B cell (primary cell): Measurements from ENCODE around the gene LIMK2. TPM values are rescaled to one million over a fixed set of nuclear protein-coding genes. Genes with fewer than 3 reads are reported as not detected.

ENCODE experiments used
- ATAC-seq: fragments of 200-7000 bp; cut with Tn5 transposase; one replicate; pipeline ENCODE4 v1.10.0; 2021; ENCODE audit warnings: low read depth, mild to moderate bottlenecking, moderate number of reproducible peaks, moderate library complexity
- CTCF ChIA-PET: fragments of 350-600 bp; sonication (Branson Sonifier 250); formaldehyde crosslinking; loops from one replicate; lab custom pipeline; 2021; ENCODE audit warnings: antibody characterized with exemption, inconsistent platforms; lab: Charles Lee
- POLR2A ChIA-PET: fragments of 350-600 bp; sonication (Branson Sonifier 250); formaldehyde crosslinking; loops from one replicate; lab custom pipeline; 2021; ENCODE audit warnings: antibody characterized with exemption; lab: Charles Lee
- DNase-seq: peaks from one replicate; pipeline ENCODE4 v3.0.0; 2013
- H2AFZ ChIP-seq: 2 replicates; pipeline ENCODE4 v1.6.1; 2012; ENCODE audit warnings: mild to moderate bottlenecking, low read depth, low read length; ENCODE audit not compliant: insufficient read depth, poor library complexity, severe bottlenecking
- H3K27ac ChIP-seq, 2 donors: 1 replicate in 1 of 2; 2 replicates in 1 of 2; pipeline ENCODE4 v1.5.1; 2012 to 2013; ENCODE audit warnings: low read length in 2 of 2, mild to moderate bottlenecking in 2 of 2, moderate library complexity in 1 of 2
- H3K27me3 ChIP-seq, 4 experiments: fragments of 200-600 bp in 1 of 4; sonication (generic) in 1 of 4; replicated peaks in 1 of 4; 1 replicate in 2 of 4; 2 replicates in 2 of 4; pipeline versions ENCODE4 v1.6.1 to v1.7.0; 2013 to 2016; ENCODE audit warnings: low read length in 3 of 4, mild to moderate bottlenecking in 2 of 4, mixed read lengths in 1 of 4, moderate library complexity in 1 of 4; ENCODE audit not compliant: insufficient read depth in 4 of 4, control insufficient read depth in 3 of 4; ENCODE audit errors: control extremely low read depth in 1 of 4
- H3K36me3 ChIP-seq, 2 experiments: replicated peaks in 1 of 2; 1 replicate in 1 of 2; 2 replicates in 1 of 2; pipeline versions ENCODE4 v1.6.1 to v1.7.1; 2013; ENCODE audit warnings: low read length in 1 of 2; ENCODE audit not compliant: insufficient read depth in 2 of 2, control insufficient read depth in 1 of 2; ENCODE audit errors: control extremely low read depth in 1 of 2, extremely low read depth in 1 of 2
- H3K4me1 ChIP-seq, 2 donors: fragments of 200-600 bp in 1 of 2; sonication (generic) in 1 of 2; 1 replicate in 1 of 2; 2 replicates in 1 of 2; pipeline versions ENCODE4 v1.5.1 to v1.6.1; 2013 to 2017; ENCODE audit warnings: low read length in 2 of 2; ENCODE audit not compliant: control insufficient read depth in 2 of 2, insufficient read depth in 2 of 2
- H3K4me2 ChIP-seq: replicated peaks from 2 replicates; pipeline ENCODE3; 2012; ENCODE audit warnings: mild to moderate bottlenecking, low read depth, low read length; ENCODE audit not compliant: poor library complexity, severe bottlenecking
- H3K4me3 ChIP-seq, 5 experiments: fragments of 200-600 bp in 1 of 5; sonication (generic) in 1 of 5; 1 replicate in 3 of 5; 2 replicates in 2 of 5; pipeline versions ENCODE4 v1.5.1 to v1.7.0; 2011 to 2016; ENCODE audit warnings: low read length in 4 of 5, mild to moderate bottlenecking in 4 of 5, low read depth in 2 of 5, control low read depth in 1 of 5, moderate library complexity in 1 of 5; ENCODE audit not compliant: insufficient read depth in 1 of 5; ENCODE audit errors: control extremely low read depth in 1 of 5, extremely low read depth in 1 of 5
- H3K79me2 ChIP-seq: fragments of 200-600 bp; sonication (generic); one replicate; pipeline ENCODE4 v1.6.0; 2016; ENCODE audit warnings: low read length; ENCODE audit not compliant: control insufficient read depth, insufficient read depth
- H3K9ac ChIP-seq: fragments of 200-600 bp; sonication (generic); 2 replicates; pipeline ENCODE4 v1.6.1; 2017; ENCODE audit warnings: mild to moderate bottlenecking, low read length, moderate library complexity
- H3K9me3 ChIP-seq, 3 donors: one replicate each; pipeline versions ENCODE4 v1.6.1 to v1.7.1; 2013; ENCODE audit warnings: low read length in 2 of 3; ENCODE audit not compliant: control insufficient read depth in 2 of 3, insufficient read depth in 1 of 3; ENCODE audit errors: control extremely low read depth in 1 of 3
- H4K20me1 ChIP-seq: 2 replicates; pipeline ENCODE4 v1.6.0; 2012; ENCODE audit warnings: mild to moderate bottlenecking, low read length; ENCODE audit not compliant: insufficient read depth, control insufficient read depth, poor library complexity, severe bottlenecking
- H3K27ac Mint-ChIP-seq: one replicate; pipeline ENCODE4 v1.8.0; 2021; ENCODE audit warnings: mixed read lengths
- H3K27me3 Mint-ChIP-seq: one replicate; pipeline ENCODE4 v1.8.0; 2021; ENCODE audit warnings: mixed read lengths
- H3K4me1 Mint-ChIP-seq: one replicate; pipeline ENCODE4 v1.8.0; 2021; ENCODE audit warnings: mixed read lengths
- H3K4me3 Mint-ChIP-seq: one replicate; pipeline ENCODE4 v1.8.0; 2021; ENCODE audit warnings: mixed read lengths
- H3K9me3 Mint-ChIP-seq: one replicate; pipeline ENCODE4 v1.8.0; 2022; ENCODE audit warnings: mixed read lengths; ENCODE audit not compliant: insufficient read depth
- CTCF ChIP-seq: fragments of 200-600 bp; IDR thresholded peaks from one replicate; pipeline ENCODE4 v1.8.0; 2022; ENCODE audit warnings: antibody characterized with exemption, mild to moderate bottlenecking
- EZH2 ChIP-seq: IDR thresholded peaks from 2 replicates; pipeline ENCODE4 v1.6.1; 2012; ENCODE audit warnings: borderline replicate concordance, low read depth, mild to moderate bottlenecking, moderate library complexity, low read length; ENCODE audit not compliant: insufficient read depth, poor library complexity, severe bottlenecking
- WGBS: methylation state at CpG from one replicate; pipeline ENCODE4 v1.1.5; 2013; ENCODE audit warnings: missing lambda C conversion rate; ENCODE audit not compliant: insufficient coverage; 5-methylcytosine and 5-hydroxymethylcytosine counted together
- intact Hi-C: fragments of 100-400 bp; cut with micrococcal nuclease; formaldehyde crosslinking; loops from one replicate; pipeline ENCODE4 v1.10.0; 2022
- polyA plus RNA-seq: library from polyadenylated mRNA; depleted of rRNA; stranded (reverse); fragments of >200 nt; gene quantifications from 2 replicates; pipeline ENCODE4 v1.2.3, GENCODE V29; 2012
- total RNA-seq, 2 donors: library from RNA; stranded (reverse); fragments of 120-200 nt in 1 of 2; gene quantifications; 1 replicate in 1 of 2; 2 replicates in 1 of 2; pipeline versions ENCODE4 v1.2.3 to v1.2.4, GENCODE V29; 2013 to 2022

LIMK2 gene
- total and polyA plus RNA-seq, 2 donors (not counting 1 experiment from before 2014, with no cell fraction given) = 6.8 to 20.2 TPM

GRCh38 chr22:31271026-31271425 is 58.9 kb downstream of the LIMK2 start:
- Histone ChIP-seq H2AFZ (no peak overlapping the region), H3K9me3 (no peaks in the 10 kb centered on the region), H3K27ac (no peak overlapping the region), H3K27me3 (no peaks in the 10 kb centered on the region), H4K20me1 (no peaks in the 10 kb centered on the region), H3K4me3 (no peak overlapping the region), H3K9ac (no peak overlapping the region), H3K79me2 (peaks cover 4% of the 10 kb centered on the region), H3K4me2 (no peak overlapping the region), H3K36me3 (peaks cover 0 to 36% of the 10 kb centered on the region in 2 experiments), H3K4me1 (peaks cover 0 to 3% of the 10 kb centered on the region in 2 donors)
- H3K27me3 Mint-ChIP-seq = no peaks in the 10 kb centered on the region
- no peak overlapping the region for H3K4me3 Mint-ChIP-seq
- intact Hi-C loops = no loop called here
- no peak for ATAC-seq
- CTCF ChIA-PET = interaction anchor here (1.2 to 6.3 kb wide), 8 partner anchors 12 to 59 kb away, joined by 5 to 102 read pairs (median 6); partner anchors contain the start of genes LIMK2 and PIK3IP1
- 100% methylated on average over 3 of the region's 4 CpGs for WGBS
- POLR2A ChIA-PET = no interaction called here
- TF ChIP-seq CTCF (no peak), EZH2 (no peak)
- DNase-seq = no peak
- H3K4me1 Mint-ChIP-seq = no peaks in the 10 kb centered on the region
- H3K27ac Mint-ChIP-seq = no peak overlapping the region
- no peaks in the 10 kb centered on the region for H3K9me3 Mint-ChIP-seq

GRCh38 chr22:31271485-31271884 is 59.4 kb downstream of the LIMK2 start:
- intact Hi-C loops = no loop called here
- Mint-ChIP-seq H3K4me1 (no peaks in the 10 kb centered on the region), H3K9me3 (no peaks in the 10 kb centered on the region), H3K4me3 (no peak overlapping the region), H3K27me3 (no peaks in the 10 kb centered on the region), H3K27ac (no peak overlapping the region)
- CTCF ChIA-PET = interaction anchor here (1.2 to 6.3 kb wide), 9 partner anchors 11 to 163 kb away, joined by 5 to 102 read pairs (median 6); partner anchors contain the start of genes LIMK2 and PIK3IP1
- Histone ChIP-seq H3K9ac (no peak overlapping the region), H3K79me2 (peaks cover 4% of the 10 kb centered on the region), H3K4me1 (peaks cover 0 to 3% of the 10 kb centered on the region in 2 donors), H3K36me3 (peaks cover 0 to 32% of the 10 kb centered on the region in 2 experiments), H3K27ac (no peak overlapping the region), H4K20me1 (no peaks in the 10 kb centered on the region), H3K27me3 (no peaks in the 10 kb centered on the region), H3K9me3 (no peaks in the 10 kb centered on the region), H3K4me3 (no peak overlapping the region), H3K4me2 (no peak overlapping the region), H2AFZ (no peak overlapping the region)
- WGBS = 100% methylated on average over 2 of the region's 3 CpGs
- ATAC-seq (no peak), DNase-seq (no peak)
- POLR2A ChIA-PET = no interaction called here
- no peak for TF ChIP-seq CTCF
- TF ChIP-seq EZH2 = no peak
